ENCODE data around the gene THADA. TPM values are rescaled to one million over a fixed set of nuclear protein-coding genes. Genes with fewer than 3 reads are reported as not detected.

THADA gene
- total and polyA plus RNA-seq, 2 experiments from 2014 or later: 10.8 to 18.8 TPM

DNA sequence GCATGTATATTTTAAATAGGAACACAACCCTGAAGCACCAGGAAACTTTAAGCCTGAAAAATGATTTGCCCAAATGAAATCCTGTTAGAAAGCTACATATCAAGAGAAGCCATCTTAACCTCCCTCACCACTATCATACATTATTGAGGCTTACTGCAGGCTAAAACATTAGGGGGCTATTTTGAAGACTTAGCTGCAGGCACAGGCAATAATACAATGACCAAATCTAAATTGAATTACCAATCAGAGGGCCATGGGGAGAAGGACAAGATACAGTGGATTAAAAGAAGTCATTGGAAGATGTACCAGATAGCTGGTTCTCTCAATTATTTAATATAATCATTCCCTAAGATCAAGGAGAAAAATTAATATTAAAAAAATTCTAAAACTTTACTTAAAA, 73.7 kb downstream of the THADA start:
- no peaks in the 10 kb centered on the region for H4K20me1 ChIP-seq (ENCODE audit: insufficient read depth, poor library complexity, severe bottlenecking)
- no peak overlapping the region for H2AFZ ChIP-seq
- TF ChIP-seq EZH2phosphoT487 (IDR thresholded peaks at IDR 0.05; ENCODE audit: low read depth, severe bottlenecking, unreplicated experiment): no peak
- TF ChIP-seq, protein P1, sequence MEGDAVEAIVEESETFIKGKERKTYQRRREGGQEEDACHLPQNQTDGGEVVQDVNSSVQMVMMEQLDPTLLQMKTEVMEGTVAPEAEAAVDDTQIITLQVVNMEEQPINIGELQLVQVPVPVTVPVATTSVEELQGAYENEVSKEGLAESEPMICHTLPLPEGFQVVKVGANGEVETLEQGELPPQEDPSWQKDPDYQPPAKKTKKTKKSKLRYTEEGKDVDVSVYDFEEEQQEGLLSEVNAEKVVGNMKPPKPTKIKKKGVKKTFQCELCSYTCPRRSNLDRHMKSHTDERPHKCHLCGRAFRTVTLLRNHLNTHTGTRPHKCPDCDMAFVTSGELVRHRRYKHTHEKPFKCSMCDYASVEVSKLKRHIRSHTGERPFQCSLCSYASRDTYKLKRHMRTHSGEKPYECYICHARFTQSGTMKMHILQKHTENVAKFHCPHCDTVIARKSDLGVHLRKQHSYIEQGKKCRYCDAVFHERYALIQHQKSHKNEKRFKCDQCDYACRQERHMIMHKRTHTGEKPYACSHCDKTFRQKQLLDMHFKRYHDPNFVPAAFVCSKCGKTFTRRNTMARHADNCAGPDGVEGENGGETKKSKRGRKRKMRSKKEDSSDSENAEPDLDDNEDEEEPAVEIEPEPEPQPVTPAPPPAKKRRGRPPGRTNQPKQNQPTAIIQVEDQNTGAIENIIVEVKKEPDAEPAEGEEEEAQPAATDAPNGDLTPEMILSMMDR (IDR thresholded peaks at IDR 0.05; ENCODE audit: poor library complexity): no peak
- no peak for TF ChIP-seq EZH2 (IDR thresholded peaks at IDR 0.05; ENCODE audit: borderline replicate concordance)
- H3K9me2 ChIP-seq (replicated peaks; ENCODE audit: insufficient read depth): no peaks in the 10 kb centered on the region
- no peaks in the 10 kb centered on the region for H3K79me2 ChIP-seq
- no peak overlapping the region for H3K27ac ChIP-seq
- H3K4me3 ChIP-seq: no peak overlapping the region
- DNase-seq (ENCODE audit: low spot score): no peak
- H3K4me2 ChIP-seq: no peak overlapping the region
- no peaks in the 10 kb centered on the region for H3K27me3 ChIP-seq
- H3K9me3 ChIP-seq (ENCODE audit: low read depth): no peaks in the 10 kb centered on the region
- no peaks in the 10 kb centered on the region for H3K4me1 ChIP-seq (ENCODE audit: insufficient read depth)
- no peaks in the 10 kb centered on the region for H3K36me3 ChIP-seq (replicated peaks; ENCODE audit: insufficient read depth, low read depth)

DNA sequence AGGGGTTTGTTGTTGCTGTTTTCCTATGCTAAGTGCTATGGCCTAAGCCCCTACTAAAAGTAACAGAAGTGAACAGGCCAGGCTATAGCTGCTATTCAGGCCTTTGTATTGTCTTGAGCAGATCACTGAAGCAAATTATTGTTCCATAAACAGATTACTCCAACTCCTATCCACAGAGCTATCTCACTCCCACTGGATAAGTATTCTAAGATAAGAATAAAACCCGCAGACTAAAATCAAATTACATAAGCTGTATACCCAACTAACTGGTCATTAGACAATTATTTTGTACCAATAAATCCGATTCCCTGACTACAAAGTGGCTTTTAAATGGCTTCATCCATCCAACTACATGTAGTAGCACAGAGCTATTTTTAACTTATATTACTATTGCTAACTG, 74.3 kb downstream of the THADA start:
- Histone ChIP-seq H3K9me3 (ENCODE audit: low read depth) (no peaks in the 10 kb centered on the region), H2AFZ (no peak overlapping the region), H3K27ac (no peak overlapping the region), H3K4me3 (no peak overlapping the region), H3K79me2 (no peaks in the 10 kb centered on the region), H3K4me2 (no peak overlapping the region), H3K9me2 (replicated peaks; ENCODE audit: insufficient read depth) (no peaks in the 10 kb centered on the region), H3K36me3 (replicated peaks; ENCODE audit: insufficient read depth, low read depth) (no peaks in the 10 kb centered on the region), H3K4me1 (ENCODE audit: insufficient read depth) (no peaks in the 10 kb centered on the region), H4K20me1 (ENCODE audit: insufficient read depth, poor library complexity, severe bottlenecking) (no peaks in the 10 kb centered on the region), H3K27me3 (no peaks in the 10 kb centered on the region)
- 74% methylated on average over 2 of the region's 2 CpGs for WGBS (ENCODE audit: low lambda C conversion rate, missing lambda C conversion rate)
- no peak for TF ChIP-seq EZH2 (IDR thresholded peaks at IDR 0.05; ENCODE audit: borderline replicate concordance)
- no peak for TF ChIP-seq EZH2phosphoT487 (IDR thresholded peaks at IDR 0.05; ENCODE audit: low read depth, severe bottlenecking, unreplicated experiment)
- TF ChIP-seq, protein P1 (IDR thresholded peaks at IDR 0.05; ENCODE audit: poor library complexity): no peak
- DNase-seq (ENCODE audit: low spot score): no peak

DNA sequence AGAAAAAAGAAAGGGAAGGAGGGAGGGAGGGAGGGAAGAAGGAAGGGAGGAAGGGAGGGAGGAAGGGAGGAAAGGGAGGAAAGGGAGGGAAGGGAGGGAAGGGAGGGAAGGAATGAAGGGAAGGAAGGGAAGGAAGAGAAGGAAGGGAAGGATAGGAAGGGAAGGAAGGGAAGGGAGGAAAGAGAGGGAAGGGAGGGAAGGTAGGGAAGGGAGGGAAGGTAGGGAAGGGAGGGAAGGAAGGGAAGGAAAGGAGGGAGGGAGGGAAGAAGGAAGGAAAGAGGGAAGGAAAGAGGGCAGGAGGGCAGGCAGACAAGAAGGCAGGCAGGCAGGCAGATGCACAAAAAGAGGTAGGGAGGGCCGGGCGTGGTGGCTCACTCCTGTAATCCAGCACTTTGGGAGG, 74.9 kb downstream of the THADA start:
- WGBS (ENCODE audit: low lambda C conversion rate, missing lambda C conversion rate): 100% methylated on average over 1 of the region's 2 CpGs
- H3K27ac ChIP-seq: no peak overlapping the region
- H3K9me3 ChIP-seq (ENCODE audit: low read depth): no peaks in the 10 kb centered on the region
- no peaks in the 10 kb centered on the region for H3K9me2 ChIP-seq (replicated peaks; ENCODE audit: insufficient read depth)
- no peak overlapping the region for H3K4me2 ChIP-seq
- no peaks in the 10 kb centered on the region for H3K27me3 ChIP-seq
- no peaks in the 10 kb centered on the region for H4K20me1 ChIP-seq (ENCODE audit: insufficient read depth, poor library complexity, severe bottlenecking)
- no peaks in the 10 kb centered on the region for H3K79me2 ChIP-seq
- DNase-seq (ENCODE audit: low spot score): no peak
- H3K4me3 ChIP-seq: no peak overlapping the region
- TF ChIP-seq EZH2 (IDR thresholded peaks at IDR 0.05; ENCODE audit: borderline replicate concordance) (no peak), EZH2phosphoT487 (IDR thresholded peaks at IDR 0.05; ENCODE audit: low read depth, severe bottlenecking, unreplicated experiment) (no peak)
- TF ChIP-seq, protein P1 (IDR thresholded peaks at IDR 0.05; ENCODE audit: poor library complexity): no peak
- H2AFZ ChIP-seq: no peak overlapping the region
- H3K36me3 ChIP-seq (replicated peaks; ENCODE audit: insufficient read depth, low read depth): no peaks in the 10 kb centered on the region
- no peaks in the 10 kb centered on the region for H3K4me1 ChIP-seq (ENCODE audit: insufficient read depth)

DNA sequence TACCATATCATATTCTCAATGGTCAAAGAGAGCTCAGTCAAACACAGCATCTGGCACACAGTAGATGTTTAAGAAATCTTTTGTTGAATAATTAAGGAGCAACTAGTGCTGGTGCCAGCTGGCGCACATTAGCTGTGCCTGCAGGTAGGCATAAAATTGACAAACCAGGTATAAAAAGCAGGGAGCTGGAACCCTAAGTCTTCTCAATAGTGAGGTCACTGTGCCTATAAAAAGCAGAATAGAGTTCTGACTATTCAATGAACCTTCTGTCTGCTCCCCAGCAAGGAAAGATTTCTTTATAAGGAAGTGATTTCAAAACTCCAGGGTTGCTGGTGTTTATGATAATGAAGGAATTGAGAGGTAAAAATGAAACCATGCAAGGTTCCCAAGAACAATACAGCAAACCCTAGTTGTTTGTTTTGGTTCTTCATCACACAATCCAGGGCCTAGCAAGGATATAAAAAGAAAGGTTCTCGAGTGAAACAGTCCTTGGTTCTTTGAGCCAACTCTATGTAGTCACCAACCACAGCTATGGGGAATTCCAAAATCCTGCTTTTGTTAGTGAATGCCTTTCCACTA, 76.1 kb downstream of the THADA start:
- no peaks in the 10 kb centered on the region for H3K9me2 ChIP-seq (replicated peaks; ENCODE audit: insufficient read depth)
- H3K9me3 ChIP-seq (ENCODE audit: low read depth): no peaks in the 10 kb centered on the region
- TF ChIP-seq EZH2 (IDR thresholded peaks at IDR 0.05; ENCODE audit: borderline replicate concordance) (no peak), EZH2phosphoT487 (IDR thresholded peaks at IDR 0.05; ENCODE audit: low read depth, severe bottlenecking, unreplicated experiment) (no peak)
- TF ChIP-seq, protein P1 (IDR thresholded peaks at IDR 0.05; ENCODE audit: poor library complexity): no peak
- no peak overlapping the region for H2AFZ ChIP-seq
- no peaks in the 10 kb centered on the region for H3K27me3 ChIP-seq
- H3K36me3 ChIP-seq (replicated peaks; ENCODE audit: insufficient read depth, low read depth): no peaks in the 10 kb centered on the region
- DNase-seq (ENCODE audit: low spot score): no peak
- no peak overlapping the region for H3K27ac ChIP-seq
- 91% methylated on average over 2 of the region's 2 CpGs for WGBS (ENCODE audit: low lambda C conversion rate, missing lambda C conversion rate)
- H3K4me1 ChIP-seq (ENCODE audit: insufficient read depth): no peaks in the 10 kb centered on the region
- H4K20me1 ChIP-seq (ENCODE audit: insufficient read depth, poor library complexity, severe bottlenecking): no peaks in the 10 kb centered on the region
- no peaks in the 10 kb centered on the region for H3K79me2 ChIP-seq
- no peak overlapping the region for H3K4me2 ChIP-seq
- no peak overlapping the region for H3K4me3 ChIP-seq

All from hepatocyte (in vitro differentiated cells).